Karpas-422 (cell line): Measurements from ENCODE around the gene CCDC57. TPM values are rescaled to one million over a fixed set of nuclear protein-coding genes. Genes with fewer than 3 reads are reported as not detected.

ENCODE experiments used
- DNase-seq: peaks from one replicate; pipeline ENCODE4 v3.0.0-alpha.2; 2015
- H2AFZ ChIP-seq: fragments of 200-600 bp; sonication (generic); 2 replicates; pipeline ENCODE4 v1.6.1; 2014; ENCODE audit warnings: antibody characterized with exemption, low read length, mixed read lengths
- H3K27ac ChIP-seq: fragments of 200-600 bp; sonication (generic); 2 replicates; pipeline ENCODE4 v1.5.1; 2014; ENCODE audit warnings: mild to moderate bottlenecking, low read length, moderate library complexity
- H3K27me3 ChIP-seq: fragments of 200-600 bp; sonication (generic); 2 replicates; pipeline ENCODE4 v1.6.1; 2014; ENCODE audit warnings: low read length, mixed read lengths
- H3K36me3 ChIP-seq: fragments of 200-600 bp; sonication (generic); 2 replicates; pipeline ENCODE4 v1.6.1; 2014; ENCODE audit warnings: low read length, mixed read lengths; ENCODE audit not compliant: insufficient read depth
- H3K4me1 ChIP-seq: fragments of 200-600 bp; sonication (generic); 2 replicates; pipeline ENCODE4 v1.6.1; 2014; ENCODE audit warnings: mild to moderate bottlenecking, low read length, mixed read lengths
- H3K4me2 ChIP-seq: fragments of 200-600 bp; sonication (generic); 2 replicates; pipeline ENCODE4 v1.6.1; 2014; ENCODE audit warnings: low read length, low read depth, mild to moderate bottlenecking; ENCODE audit not compliant: poor library complexity, severe bottlenecking
- H3K4me3 ChIP-seq: fragments of 200-600 bp; sonication (generic); 2 replicates; pipeline ENCODE4 v1.5.1; 2014; ENCODE audit warnings: mild to moderate bottlenecking, antibody characterized with exemption, low read length, mixed read lengths
- H3K79me2 ChIP-seq: fragments of 200-600 bp; sonication (generic); 2 replicates; pipeline ENCODE4 v1.6.1; 2014; ENCODE audit warnings: mild to moderate bottlenecking, low read length, mixed read lengths
- H3K9ac ChIP-seq: fragments of 200-600 bp; sonication (generic); 2 replicates; pipeline ENCODE4 v1.6.0; 2014; ENCODE audit warnings: low read length
- H3K9me2 ChIP-seq: fragments of 200-600 bp; sonication (generic), shearing (Covaris generic); replicated peaks from 2 replicates; pipeline ENCODE4 v1.6.0; 2014; ENCODE audit warnings: mild to moderate bottlenecking, low read length, moderate library complexity; ENCODE audit not compliant: insufficient read depth
- H3K9me3 ChIP-seq: fragments of 300-700, 200-600 bp; sonication (generic); 2 replicates; pipeline ENCODE4 v1.6.1; 2014; ENCODE audit warnings: low read length, mixed read lengths
- H4K20me1 ChIP-seq: fragments of 200-600 bp; sonication (generic); 2 replicates; pipeline ENCODE4 v1.6.1; 2014; ENCODE audit warnings: mild to moderate bottlenecking, antibody characterized with exemption, low read length, low read depth; ENCODE audit not compliant: insufficient read depth
- total RNA-seq: library from RNA; depleted of rRNA; stranded (reverse); fragments of >200 nt; shearing (Covaris generic); gene quantifications from 2 replicates; pipeline ENCODE4 v1.2.3, GENCODE V29; 2014; ENCODE audit warnings: low replicate concordance

Gene CCDC57
- total RNA-seq, 1 experiment from 2014 or later = 31.3 TPM

DNA sequence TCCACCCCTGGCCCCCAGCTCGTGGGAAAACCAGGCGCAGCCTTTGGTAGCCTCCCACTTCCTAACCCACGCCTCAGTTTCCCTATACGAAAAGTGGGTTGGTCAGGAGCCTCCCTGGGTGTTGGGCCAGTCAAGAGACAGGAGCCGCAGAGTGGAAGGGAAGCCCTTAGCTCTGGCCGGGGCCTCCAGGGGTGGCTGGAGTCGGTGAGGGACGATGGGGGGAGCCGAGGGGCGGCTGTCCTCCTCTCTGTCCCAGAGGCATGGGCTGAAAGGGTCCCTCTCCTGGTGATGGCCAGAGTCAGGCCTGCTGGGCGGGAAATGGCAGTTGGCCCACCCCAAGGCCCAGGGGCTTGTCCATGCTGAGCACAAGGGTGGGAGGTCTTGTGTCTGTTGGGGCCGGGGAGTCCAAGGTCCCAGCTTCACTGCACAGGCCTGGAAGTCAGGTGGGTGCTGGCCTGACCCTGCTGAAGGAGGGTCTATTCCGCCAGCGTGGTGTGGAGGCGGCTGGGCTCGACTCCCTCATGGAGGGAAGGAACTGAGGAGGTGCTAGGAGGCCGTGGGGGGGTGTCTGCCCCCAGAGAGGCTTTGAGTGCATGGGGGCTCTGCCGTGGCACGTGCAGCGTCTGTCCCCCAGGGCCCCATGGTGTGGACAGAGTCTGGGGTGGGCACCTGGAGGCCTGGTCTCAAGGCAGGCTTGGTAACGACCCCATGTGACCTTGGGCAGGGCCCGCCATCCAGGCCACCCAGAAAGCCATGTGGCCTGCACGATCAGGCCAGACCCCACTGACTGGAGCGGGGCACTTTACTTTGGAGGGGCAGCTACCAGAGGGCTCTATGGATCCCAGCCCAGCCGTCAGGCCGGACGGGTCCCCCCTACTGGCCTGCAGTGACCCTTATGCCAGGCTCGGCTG, 17.3 kb upstream of the CCDC57 start:
- DNase-seq = no peak
- no peak overlapping the region for H3K27ac ChIP-seq

DNA sequence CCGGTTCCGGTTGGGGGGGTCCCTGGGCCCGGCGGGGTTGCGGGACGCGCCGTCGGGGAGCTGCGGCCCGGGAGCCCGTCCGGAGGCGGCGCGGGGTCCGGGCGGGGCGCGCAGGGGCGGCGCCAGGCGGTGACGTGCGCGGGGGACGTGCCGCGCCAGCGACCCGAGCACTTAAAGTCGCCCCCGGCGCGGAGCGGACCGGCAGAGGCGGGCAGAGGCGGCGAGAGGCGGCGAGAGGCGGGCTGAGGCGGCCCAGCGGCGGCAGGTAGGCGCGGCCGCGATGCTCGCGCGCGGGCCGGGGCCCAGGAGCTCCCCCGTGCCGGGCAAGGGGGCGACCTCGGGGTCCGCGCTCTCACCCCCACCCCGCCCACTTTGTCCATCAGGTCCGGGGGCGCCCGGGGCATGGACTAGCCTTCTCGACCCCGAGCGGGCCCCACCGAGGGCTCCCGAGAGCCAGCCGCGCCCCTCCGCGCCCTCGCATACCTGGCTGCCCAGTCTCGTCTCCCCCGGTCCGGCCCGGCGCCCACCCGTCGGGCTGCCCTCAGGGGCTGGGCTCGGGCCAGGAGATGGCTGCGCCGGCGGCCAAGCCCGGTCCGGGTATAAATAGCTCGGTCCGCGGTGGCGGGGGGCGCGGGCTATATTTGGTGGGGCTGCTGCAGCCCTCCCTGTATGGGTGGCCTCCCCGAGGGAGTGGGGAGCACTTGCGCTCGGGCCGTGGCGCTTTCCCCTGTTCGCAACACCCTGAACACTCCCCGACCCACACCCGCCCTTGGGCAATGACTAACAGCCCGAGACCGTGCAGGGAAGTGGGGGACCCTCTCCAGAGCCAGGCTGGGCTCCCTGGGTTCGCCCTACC, 16.4 kb upstream of the CCDC57 start, which contains the start of gene SLC16A3:
Gene SLC16A3, plus strand, starts transcription at position 201 of the 856 bp plus-strand sequence. CDS start 6,967 bp downstream, outside the sequence.
- H3K4me3 ChIP-seq = peak within 1 kb of the TSS; percentile 25; the same call in 1 of the 2 replicates
- H3K27ac ChIP-seq = no peak within 1 kb of the TSS
- no peaks in the 10 kb centered on the region for H4K20me1 ChIP-seq
- DNase-seq = no peak
- H3K36me3 ChIP-seq = no peaks in the 10 kb centered on the region
- peak within 1 kb of the TSS; percentile 24; the same call in 1 of the 2 replicates for H3K9ac ChIP-seq
- H3K79me2 ChIP-seq = no peaks in the 10 kb centered on the region
- H2AFZ ChIP-seq = 0 out of 2 replicates have a peak within 1 kb of the TSS, but pooled peaks have one; percentile 9
- no peaks in the 10 kb centered on the region for H3K9me3 ChIP-seq
- H3K9me2 ChIP-seq = no peaks in the 10 kb centered on the region
- H3K27me3 ChIP-seq = no peaks in the 10 kb centered on the region
- H3K4me2 ChIP-seq = peak within 1 kb of the TSS; percentile 47
- peaks cover 8% of the 10 kb centered on the region for H3K4me1 ChIP-seq

More for the DNA sequence above, 17.3 kb upstream of the CCDC57 start:
- Histone ChIP-seq H3K4me3 (no peak overlapping the region), H3K4me1 (peaks cover 17% of the 10 kb centered on the region), H3K9me3 (no peaks in the 10 kb centered on the region), H3K36me3 (no peaks in the 10 kb centered on the region), H3K79me2 (no peaks in the 10 kb centered on the region), H3K4me2 (no peak overlapping the region), H3K9ac (no peak overlapping the region), H3K27me3 (no peaks in the 10 kb centered on the region), H2AFZ (no peak overlapping the region), H3K9me2 (no peaks in the 10 kb centered on the region), H4K20me1 (peaks cover 7% of the 10 kb centered on the region; the same call in 1 of the 2 replicates)

DNA sequence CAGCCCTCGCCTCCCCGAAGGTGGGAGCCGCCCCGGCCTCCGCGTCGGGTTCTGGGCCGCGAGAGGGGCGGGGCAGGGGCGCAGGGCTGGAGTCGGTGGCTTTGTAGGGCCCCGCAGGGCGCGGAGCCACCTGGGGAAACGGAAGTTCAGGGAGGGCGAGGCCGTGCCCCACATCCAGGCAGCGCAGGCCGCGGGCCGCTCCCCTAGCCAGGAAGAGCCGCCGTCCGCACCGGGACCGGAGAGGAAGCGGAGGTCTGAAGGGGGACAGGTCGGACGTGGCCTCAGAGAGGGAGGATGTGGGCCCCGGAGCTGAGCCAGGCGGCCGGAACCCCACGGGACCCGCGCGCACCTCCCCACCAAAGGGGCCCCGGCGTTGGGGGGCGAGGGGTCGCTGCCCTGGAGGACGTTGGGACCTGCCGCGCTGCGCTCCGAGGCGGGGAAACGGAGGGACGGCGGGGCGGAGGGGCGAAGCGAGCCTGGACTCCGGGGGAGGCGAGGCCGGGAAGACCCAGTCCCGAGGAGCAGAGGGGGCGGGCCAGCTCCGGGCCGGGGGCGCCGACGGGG, 15.7 kb upstream of the CCDC57 start:
- H3K9ac ChIP-seq = peak overlapping the region; percentile 24; the same call in 1 of the 2 replicates
- H3K9me3 ChIP-seq = no peaks in the 10 kb centered on the region
- H3K4me2 ChIP-seq = peak overlapping the region; percentile 47
- H3K36me3 ChIP-seq = no peaks in the 10 kb centered on the region
- H2AFZ ChIP-seq = 0 out of 2 replicates have a peak overlapping the region, but pooled peaks have one; percentile 9
- H3K4me1 ChIP-seq = peaks cover 7% of the 10 kb centered on the region
- no peaks in the 10 kb centered on the region for H4K20me1 ChIP-seq
- H3K27ac ChIP-seq = no peak overlapping the region
- H3K27me3 ChIP-seq = no peaks in the 10 kb centered on the region
- no peak for DNase-seq
- H3K79me2 ChIP-seq = no peaks in the 10 kb centered on the region
- peak overlapping the region; percentile 25; the same call in 1 of the 2 replicates for H3K4me3 ChIP-seq
- H3K9me2 ChIP-seq = no peaks in the 10 kb centered on the region

DNA sequence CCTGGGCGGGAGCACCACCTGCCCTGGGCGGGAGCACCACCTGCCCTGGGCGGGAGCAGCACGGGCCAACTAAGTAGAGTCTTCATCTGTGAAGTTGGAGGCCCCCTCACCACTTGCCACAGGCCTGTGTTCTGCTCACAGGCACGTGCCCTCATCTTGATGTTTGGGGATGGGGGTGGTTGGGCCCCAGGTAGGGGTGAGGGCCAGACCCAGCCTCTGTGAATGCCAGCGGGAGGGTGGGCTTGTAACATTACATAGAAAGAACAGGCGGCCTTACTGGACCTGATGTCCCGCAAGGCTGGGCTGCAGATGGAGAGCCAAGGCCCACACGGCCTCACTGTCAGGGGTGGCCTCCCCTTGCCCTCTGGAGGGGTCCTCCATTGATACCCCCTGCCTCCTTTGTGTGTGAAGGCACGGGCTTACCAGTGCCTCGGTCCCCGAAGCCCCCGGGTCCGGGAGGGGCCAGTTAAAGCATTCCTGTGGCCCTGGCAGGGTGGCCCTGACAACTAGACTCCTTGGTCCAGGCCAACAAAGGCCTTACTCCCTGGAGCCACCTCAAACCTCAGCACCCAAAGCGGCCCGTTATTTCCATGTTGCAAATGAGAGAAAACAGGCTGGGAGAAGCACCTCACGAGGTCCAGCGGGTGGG, 15.1 kb upstream of the CCDC57 start:
- Histone ChIP-seq H4K20me1 (no peaks in the 10 kb centered on the region), H3K27ac (no peak overlapping the region), H3K27me3 (no peaks in the 10 kb centered on the region), H3K4me2 (peak overlapping the region; percentile 47), H3K9me2 (no peaks in the 10 kb centered on the region), H3K36me3 (no peaks in the 10 kb centered on the region), H3K4me3 (no peak overlapping the region), H3K9me3 (no peaks in the 10 kb centered on the region), H3K4me1 (peaks cover 7% of the 10 kb centered on the region), H2AFZ (0 out of 2 replicates have a peak overlapping the region, but pooled peaks have one; percentile 9), H3K79me2 (no peaks in the 10 kb centered on the region), H3K9ac (0 out of 2 replicates have a peak overlapping the region, but pooled peaks have one; percentile 24)
- DNase-seq = no peak

DNA sequence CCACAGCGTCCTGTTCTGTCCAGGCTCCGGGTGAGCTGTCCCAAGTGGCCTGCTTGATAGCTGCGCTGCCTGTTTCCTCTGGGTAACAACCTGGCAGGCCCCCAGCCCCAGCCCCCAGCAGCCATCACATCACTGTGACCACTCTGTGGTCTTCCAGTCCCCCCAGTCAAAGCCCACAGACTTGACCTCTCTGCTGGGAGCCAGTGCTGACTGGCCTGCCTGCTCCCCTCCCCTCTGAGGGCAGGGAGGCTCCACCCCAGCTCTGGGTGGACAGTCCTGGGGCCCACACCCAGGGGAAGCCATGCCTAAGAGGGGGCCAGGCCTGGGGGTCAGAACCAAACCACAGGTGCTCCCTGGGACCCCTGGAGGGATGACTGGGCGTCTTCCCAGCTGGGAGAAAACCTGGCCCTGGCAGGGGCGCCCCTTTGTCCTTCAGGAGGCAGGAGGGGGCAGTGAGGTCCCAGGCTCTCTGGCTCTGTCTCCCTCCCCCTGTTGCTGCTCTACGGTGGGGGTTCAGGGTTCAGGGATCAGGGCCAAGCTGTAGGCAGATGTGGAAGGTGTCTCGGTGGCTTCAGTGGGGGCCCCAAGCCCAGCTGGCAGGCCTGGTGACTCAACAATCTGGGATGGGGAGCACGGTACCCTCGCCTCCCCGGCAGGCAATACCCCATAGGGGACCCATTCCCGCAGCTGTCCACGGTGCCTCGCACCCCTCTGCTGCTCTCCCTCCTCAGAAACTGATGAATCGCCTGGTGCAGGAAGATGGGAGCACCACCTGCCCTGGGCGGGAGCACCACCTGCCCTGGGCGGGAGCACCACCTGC, 14.4 kb upstream of the CCDC57 start:
- no peak for DNase-seq
- H3K36me3 ChIP-seq = no peaks in the 10 kb centered on the region
- H3K4me2 ChIP-seq = no peak overlapping the region
- H3K4me3 ChIP-seq = no peak overlapping the region
- no peak overlapping the region for H3K9ac ChIP-seq
- peaks cover 7% of the 10 kb centered on the region for H3K4me1 ChIP-seq
- H4K20me1 ChIP-seq = no peaks in the 10 kb centered on the region
- H3K27me3 ChIP-seq = no peaks in the 10 kb centered on the region
- H2AFZ ChIP-seq = no peak overlapping the region
- no peaks in the 10 kb centered on the region for H3K79me2 ChIP-seq
- no peaks in the 10 kb centered on the region for H3K9me2 ChIP-seq
- H3K27ac ChIP-seq = no peak overlapping the region
- no peaks in the 10 kb centered on the region for H3K9me3 ChIP-seq

DNA sequence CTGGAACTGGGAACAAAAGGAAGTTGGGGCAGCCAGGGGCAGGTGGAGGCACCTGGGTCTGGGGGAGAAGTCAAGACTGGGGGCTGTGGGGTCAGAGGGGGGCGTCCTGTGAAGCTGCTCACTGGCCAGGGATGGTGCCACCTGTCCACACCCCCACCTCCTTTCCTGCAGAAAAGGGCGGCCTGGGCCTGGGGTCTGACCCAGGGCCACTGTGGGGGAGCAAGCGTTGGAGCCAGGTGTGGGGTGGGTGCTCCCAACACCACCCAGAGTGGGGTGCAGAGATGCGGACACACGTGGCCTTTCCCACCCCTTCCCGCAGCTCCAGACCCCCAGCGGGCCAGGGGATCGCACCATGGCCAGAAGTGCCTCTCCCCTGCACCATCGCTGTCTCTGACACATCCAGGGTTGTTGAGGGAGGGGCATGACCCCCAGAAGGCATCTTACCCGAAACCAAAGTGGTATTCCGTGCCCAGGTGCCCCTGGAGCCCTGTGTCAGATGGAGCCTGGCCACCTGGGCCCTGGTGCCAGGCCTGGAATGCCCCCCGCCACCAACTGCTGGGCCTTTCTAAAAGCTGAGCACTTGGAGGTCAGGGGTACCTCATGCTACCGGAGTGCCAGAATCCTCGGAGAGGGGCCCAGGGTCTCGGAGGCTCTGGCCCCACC, 13.6 kb upstream of the CCDC57 start:
- H2AFZ ChIP-seq = no peak overlapping the region
- DNase-seq = no peak
- H3K9me2 ChIP-seq = no peaks in the 10 kb centered on the region
- peaks cover 7% of the 10 kb centered on the region for H3K4me1 ChIP-seq
- H3K27ac ChIP-seq = no peak overlapping the region
- no peaks in the 10 kb centered on the region for H4K20me1 ChIP-seq
- H3K4me2 ChIP-seq = no peak overlapping the region
- H3K9ac ChIP-seq = no peak overlapping the region
- no peaks in the 10 kb centered on the region for H3K36me3 ChIP-seq
- H3K4me3 ChIP-seq = no peak overlapping the region
- H3K79me2 ChIP-seq = no peaks in the 10 kb centered on the region
- H3K9me3 ChIP-seq = no peaks in the 10 kb centered on the region
- no peaks in the 10 kb centered on the region for H3K27me3 ChIP-seq
